Hematopoietic multipotent progenitor cell treated with erythropoietin and hydrocortisone succinate and interleukin-3 and kit ligand, for 6 days (in vitro differentiated cells): ENCODE results near the gene GID8.
"Not testable (repeated sequence)": the region's sequence is repeated elsewhere in the genome, so short reads cannot be mapped to it uniquely, and the experiment has no call there.

ENCODE experiments used
- DNase-seq: peaks from one replicate; pipeline ENCODE4 v3.0.0-alpha.2; 2015

Gene GID8

GRCh38 chr20:62905536-62906117 is 32.3 kb upstream of the GID8 start:
- DNase-seq = no peak

GRCh38 chr20:62906209-62906608 is 31.7 kb upstream of the GID8 start:
- DNase-seq = no peak

GRCh38 chr20:62906647-62907375 is 31.1 kb upstream of the GID8 start:
- DNase-seq = no peak

GRCh38 chr20:62907384-62908317 is 30.3 kb upstream of the GID8 start:
- DNase-seq = peak; percentile 54

- DNase-seq = no peak
Observed at GRCh38 chr20:62908971-62909791, 28.8 kb upstream of the GID8 start.

DNA sequence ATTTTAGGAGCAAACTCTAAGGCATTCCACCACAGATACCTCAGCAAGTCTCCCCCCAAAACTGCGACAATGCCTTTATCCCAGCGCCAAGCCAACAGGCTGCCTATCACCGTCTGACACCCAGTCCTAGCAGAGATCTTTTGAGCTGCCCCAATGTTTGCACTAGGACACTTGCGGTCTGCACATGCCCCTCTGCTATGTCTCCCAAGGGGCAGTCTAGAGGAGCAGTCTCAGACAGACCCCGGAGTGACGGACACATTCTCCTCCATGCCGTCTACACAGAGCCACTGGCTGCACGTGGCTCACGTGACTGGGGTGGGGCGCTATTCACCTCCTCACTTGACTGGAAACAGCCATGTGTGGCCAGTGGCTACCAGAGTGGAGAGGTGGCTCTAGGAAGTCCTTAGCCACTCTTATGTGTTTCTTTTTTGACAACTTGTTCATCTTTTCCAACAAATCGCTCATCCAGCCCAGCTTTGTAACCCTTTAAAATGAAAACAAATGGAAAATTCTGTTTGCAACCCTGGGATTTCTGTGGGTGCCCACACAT is 27.7 kb upstream of the GID8 start:
- no peak for DNase-seq

GRCh38 chr20:62910777-62911497 is 27.0 kb upstream of the GID8 start:
- DNase-seq = no peak

- no peak for DNase-seq
Observed at GRCh38 chr20:62911701-62912280, 26.2 kb upstream of the GID8 start.

DNA sequence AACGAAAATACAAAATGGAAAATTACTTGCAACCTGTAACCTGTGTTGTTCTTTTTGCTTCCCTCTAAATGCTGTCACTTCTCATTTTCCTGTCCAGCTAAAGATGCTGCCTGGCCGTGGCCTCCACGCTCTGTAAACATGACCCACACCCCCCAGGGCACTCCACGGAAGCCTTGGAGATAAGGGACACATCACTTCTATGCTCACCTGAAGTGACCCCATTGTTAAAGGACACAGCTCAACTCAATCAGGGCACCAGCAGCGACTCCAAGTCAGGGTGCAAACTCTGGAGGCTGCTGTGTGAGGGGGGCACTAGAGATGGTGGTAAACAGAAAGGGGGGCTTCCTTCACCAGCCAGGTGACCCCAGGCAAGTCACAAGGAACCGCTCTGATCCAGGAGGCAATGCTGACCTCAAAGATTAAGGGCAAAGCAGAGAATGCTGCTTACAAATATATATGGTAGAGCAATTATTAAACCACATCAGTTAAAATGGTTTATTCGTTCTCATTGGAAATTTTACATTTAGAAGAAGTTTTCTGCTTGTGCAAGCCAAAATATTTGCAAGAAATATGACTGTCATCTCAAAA is 24.8 kb upstream of the GID8 start:
- DNase-seq = no peak

GRCh38 chr20:62914436-62914835 is 23.5 kb upstream of the GID8 start:
- DNase-seq = no peak

- DNase-seq = peak; percentile 66
Observed at GRCh38 chr20:62914970-62915457, 22.9 kb upstream of the GID8 start.

GRCh38 chr20:62916703-62917476 is 21.1 kb upstream of the GID8 start:
- DNase-seq = no peak

DNA sequence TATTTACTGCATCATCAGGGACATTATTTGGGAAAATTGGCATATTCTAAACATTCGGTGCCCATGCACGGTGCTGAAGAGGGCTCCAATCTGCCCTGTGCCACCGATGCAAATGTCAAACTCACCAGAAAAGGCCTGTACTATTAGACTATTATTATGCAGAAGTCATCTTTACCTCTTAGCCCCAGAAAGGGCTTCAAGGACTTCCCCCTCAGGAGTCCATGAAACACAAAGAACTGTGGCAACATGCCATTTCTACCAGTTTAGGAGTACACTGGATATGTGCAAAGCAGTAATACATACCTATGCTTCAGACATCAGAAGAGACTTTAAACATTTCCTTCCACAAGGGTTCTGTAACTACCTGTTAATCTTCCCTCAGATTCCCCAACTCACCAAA is 20.2 kb upstream of the GID8 start:
- DNase-seq = no peak

DNA sequence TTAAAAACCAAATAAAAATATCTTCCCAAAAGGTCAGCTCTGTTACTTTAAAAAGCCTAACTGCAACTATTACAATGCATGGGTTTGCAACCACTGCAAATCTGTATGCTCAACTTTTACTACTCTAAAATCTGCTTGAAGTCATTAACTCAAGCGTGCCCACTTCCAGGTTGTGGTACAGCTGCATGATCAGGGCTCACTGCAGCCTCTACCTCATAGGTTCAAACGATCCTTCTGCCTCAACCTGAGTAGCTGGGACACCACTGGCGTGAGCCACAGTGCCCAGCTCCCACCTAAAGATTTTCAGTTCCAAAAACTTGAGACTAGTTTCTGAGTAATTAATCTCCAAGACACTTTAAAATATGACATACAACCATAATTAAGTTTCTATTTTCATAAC is 19.8 kb upstream of the GID8 start:
- DNase-seq = no peak

DNA sequence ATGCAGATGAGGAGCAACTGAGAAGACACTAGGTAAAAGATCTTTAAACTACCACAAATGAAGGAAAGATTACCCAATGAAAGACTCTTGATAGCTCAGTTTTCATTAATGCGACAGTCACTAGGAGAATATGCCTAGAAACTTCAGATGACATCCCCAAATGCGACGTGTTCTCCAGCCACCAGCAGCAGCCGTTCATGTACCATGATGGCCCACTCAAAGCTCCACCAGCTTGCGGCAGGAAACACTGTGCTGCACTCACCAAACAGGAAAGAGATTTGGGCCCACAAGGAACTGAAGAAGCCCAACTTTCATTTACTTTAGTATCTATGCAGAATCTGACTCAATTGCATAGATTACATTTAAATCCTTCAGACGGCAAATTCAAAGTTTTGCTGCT is 19.1 kb upstream of the GID8 start:
- DNase-seq = peak; percentile 49

GRCh38 chr20:62920039-62920645 is 17.8 kb upstream of the GID8 start:
- DNase-seq = no peak

DNA sequence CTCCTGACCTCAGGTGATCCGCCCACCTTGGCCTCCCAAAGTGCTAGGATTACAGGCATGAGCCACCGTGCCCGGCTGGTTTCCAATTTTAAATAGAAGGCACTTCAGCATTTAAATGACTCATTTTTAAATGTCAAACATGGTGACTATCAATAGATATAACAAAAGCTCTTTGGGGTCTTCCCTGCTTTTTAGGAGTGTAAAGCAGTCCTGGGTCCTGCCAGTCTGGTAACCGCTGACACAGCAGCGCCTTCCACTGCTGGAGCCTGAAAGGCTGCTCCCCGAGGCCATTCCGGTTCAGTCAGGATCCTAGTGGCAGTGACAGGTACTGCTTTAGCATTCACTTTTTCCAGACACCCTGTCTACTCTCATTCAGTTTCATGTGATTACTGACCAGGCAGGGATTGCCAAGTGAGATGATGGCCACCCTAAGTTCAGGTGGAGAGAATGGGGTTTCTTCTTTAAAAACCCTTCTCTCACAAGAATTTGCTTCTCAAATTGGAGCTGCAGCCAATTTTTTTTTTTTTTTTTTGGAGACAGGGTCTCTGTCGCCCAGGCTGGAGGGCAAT is 16.7 kb upstream of the GID8 start:
- DNase-seq = peak; percentile 88

GRCh38 chr20:62922451-62922921 is 15.5 kb upstream of the GID8 start:
- DNase-seq = no peak

DNA sequence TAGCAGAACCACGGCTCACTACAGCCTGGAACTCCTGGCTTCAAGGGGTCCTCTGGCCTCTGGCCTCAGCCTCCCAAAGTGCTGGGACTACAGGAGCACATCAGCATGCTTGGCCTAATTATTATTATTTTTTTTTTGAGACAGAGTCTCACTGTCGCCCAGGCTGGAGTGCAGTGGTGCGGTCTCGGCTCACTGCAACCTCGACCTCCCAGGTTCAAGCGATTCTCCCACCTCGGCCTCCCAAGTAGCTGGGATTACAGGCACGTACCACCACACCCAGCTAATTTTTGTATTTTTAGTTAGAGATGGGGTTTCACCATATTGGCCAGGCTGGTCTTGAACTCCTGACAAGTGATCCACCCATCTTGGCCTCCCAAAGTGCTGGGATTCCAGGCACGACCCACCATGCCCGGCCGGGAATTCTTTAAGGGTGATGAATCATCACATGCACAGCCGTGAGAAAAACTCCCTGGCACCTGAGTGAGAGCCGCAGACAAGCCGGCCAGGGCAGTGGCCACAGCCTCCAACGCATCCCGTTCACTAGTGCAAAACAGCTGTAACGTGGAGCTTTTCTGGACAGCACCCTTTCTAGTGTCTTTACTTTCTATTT is 14.8 kb upstream of the GID8 start:
- DNase-seq = not testable (repeated sequence)
